Measurements from ENCODE around the gene KRTAP6-2.

Gene KRTAP6-2

GRCh38 chr21:30598802-30599201 lies at the start of gene KRTAP6-2:
KRTAP6-2 (minus strand) TSS chr21:30598902; CDS start chr21:30598874, 28 bp downstream.
- no peak for DNase-seq

DNA sequence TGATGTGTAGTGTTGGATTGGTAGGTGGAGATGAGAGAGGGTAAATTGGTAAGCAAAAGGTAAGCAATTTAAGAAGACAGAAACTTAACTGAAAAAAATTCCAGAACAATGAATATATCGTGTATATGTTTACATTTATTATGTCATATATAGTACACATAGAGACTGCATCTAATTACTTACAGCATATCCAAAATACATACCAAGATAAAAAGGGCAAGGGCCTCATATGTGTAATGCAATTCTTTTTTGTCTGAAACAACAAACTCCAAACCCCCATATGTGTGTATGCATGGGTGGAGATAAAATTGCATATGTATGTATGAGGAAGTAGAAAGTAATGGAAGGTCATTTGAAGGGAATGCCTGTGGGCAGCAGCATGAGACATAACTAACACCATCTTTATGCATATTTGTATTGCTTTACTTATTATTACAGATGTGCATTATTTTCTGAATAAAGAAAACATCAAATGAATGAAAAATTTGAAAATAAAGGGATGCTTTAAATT lies 48.3 kb upstream of the KRTAP6-2 start:
- no peak for DNase-seq

GRCh38 chr21:30642564-30642963 lies 43.9 kb upstream of the KRTAP6-2 start, which contains the start of gene KRTAP20-3:
KRTAP20-3 (plus strand) TSS chr21:30642864.
- no peak for DNase-seq

GRCh38 chr21:30638686-30639085 lies 40.0 kb upstream of the KRTAP6-2 start:
- DNase-seq = no peak

GRCh38 chr21:30634906-30635305 lies 36.2 kb upstream of the KRTAP6-2 start, which contains the start of gene KRTAP20-2:
KRTAP20-2 (plus strand) TSS chr21:30635206; CDS start chr21:30635264, 58 bp downstream.
- DNase-seq = no peak

- no peak for DNase-seq
Observed at GRCh38 chr21:30629200-30629599, 30.5 kb upstream of the KRTAP6-2 start.

GRCh38 chr21:30628109-30628508 lies 29.4 kb upstream of the KRTAP6-2 start:
- DNase-seq = no peak

DNA sequence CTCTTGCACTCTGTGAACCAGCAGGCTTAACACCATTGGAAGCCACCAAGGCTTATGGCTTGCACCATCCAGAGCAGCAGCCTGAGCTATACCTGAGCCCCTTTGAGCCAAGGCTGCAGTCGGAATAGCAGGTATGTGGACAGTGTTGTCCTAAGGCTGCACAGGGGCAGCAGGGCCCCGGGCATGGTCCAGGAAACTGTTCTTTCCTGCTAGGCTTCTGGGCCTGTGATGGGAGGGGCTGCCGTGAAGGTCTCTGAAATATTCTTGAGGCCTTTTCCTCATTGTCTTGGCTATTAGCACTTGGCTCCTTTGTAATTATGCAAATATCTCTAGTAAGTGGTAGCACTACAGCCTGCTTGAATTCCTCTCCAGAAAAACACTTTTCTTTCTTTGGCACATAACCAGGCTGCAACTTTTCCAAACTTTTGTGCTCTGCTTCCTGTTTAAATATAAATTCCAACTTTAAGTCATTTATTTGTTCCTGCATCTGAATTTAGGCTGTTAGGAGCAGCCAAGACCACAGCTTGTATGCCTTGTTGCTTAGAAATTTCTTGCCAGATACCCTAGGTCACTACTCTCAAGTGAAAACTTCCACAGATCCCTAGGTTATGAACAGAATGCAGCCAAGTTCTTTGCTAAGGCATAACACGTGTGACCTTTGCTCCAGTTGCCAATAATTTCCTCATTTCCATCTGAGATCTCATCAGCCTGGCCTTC lies 26.9 kb upstream of the KRTAP6-2 start:
- DNase-seq = no peak

GRCh38 chr21:30623362-30623761 lies 24.7 kb upstream of the KRTAP6-2 start:
- no peak for DNase-seq

DNA sequence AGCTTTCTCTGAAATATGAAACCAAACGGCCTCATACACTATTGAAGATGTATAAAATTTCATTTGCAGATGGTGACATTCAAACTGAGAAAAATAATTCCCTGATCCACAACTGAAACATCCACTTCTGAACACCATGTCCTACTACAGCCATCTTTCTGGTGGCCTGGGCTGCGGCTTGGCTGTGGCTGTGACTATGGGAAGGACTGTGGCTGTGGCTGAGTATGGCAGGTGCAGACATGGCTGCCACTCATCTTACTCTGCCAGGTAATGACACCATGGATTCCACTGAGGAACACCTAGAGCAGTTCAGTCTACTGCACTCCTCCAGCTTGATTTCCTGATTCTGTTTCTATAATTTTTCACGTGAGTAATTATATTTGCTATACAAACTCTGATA lies 21.8 kb upstream of the KRTAP6-2 start, which contains the start of gene KRTAP20-4:
Gene KRTAP20-4 (plus strand): TSS at position 106 of the 400 bp plus-strand sequence.
- no peak for DNase-seq

DNA sequence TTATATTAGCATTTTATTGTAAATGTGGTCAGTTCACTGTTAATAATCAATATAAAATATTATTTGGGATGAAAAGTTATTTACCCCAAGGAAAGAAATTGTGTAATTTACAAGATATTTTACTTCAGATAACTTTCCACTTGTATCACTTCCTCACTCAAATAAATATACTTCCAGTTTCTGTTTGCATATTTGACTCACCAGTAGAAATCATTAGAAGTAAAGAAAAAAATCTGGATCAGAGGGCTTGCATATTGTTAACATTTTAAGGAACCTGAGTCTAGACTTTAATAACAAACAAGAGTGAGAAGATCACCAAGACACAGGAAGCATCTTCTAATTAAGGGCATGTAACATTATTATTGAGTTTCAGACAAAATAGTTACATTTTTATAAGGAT lies 21.4 kb upstream of the KRTAP6-2 start:
- no peak for DNase-seq

DNA sequence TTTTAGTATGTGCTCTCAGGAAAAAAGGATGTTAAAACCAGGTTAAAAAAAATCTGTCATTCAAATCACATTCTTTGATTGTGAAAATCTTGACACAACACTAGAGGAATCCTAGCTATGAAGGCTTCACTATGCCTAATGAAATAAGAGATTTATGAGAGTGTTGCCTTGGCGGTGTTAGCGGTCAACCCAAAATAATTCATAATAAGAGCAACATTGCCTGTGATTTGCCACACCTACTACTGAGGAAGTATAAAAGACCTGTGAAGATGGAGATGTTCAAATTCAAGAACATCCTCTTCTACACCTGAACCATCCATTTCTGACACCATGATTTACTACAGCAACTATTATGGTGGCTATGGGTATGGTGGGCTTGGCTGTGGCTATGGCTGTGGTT lies 17.4 kb upstream of the KRTAP6-2 start, which contains the start of gene KRTAP20-1:
Gene KRTAP20-1 (plus strand): TSS at position 301 of the 400 bp plus-strand sequence. CDS start 30 bp downstream, at position 331.
- no peak for DNase-seq

DNA sequence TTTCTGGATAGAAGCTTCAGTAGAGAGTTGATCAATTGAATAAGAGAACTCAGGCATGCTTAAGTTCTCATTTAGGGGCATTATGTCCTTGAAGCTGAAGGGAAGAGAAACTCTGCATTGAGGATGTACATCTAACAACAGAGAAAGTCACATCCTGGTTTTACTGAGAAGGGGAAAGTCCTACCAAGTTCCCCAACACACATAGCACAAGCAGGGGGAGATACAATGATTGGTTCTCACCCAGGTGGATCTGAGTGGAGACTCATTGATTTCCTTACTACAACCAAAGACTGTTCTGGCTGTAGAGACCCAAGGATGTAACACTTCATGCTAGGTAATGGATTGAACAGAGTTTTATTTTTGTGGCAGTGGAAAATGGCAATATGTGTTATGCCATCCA lies 16.5 kb upstream of the KRTAP6-2 start:
- DNase-seq = no peak

- no peak for DNase-seq
Observed at GRCh38 chr21:30613836-30614235, 15.1 kb upstream of the KRTAP6-2 start, which contains the start of gene KRTAP6-1. KRTAP6-1 (minus strand) TSS chr21:30613930; CDS start chr21:30613904, 26 bp downstream.

- DNase-seq = no peak
Observed at GRCh38 chr21:30612132-30612531, 13.4 kb upstream of the KRTAP6-2 start.

GRCh38 chr21:30605968-30606367 lies 7.3 kb upstream of the KRTAP6-2 start:
- DNase-seq = no peak

DNA sequence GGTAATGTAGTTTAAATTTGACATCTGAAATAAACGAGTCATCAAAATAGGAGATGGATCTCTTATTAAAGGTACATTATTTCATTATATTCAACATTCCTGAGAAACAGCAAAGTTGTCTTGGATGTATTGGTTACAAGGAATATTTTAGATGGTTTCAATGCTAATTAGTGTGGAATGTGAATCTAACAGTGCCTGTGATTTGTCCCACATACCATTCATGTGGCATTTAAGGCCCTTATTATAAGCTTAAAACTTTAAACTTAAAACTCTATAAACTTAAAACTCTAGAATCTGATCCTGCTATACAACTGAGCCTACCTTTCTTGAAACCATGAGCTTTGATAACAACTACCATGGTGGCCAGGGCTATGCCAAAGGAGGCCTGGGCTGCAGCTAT lies 2.1 kb upstream of the KRTAP6-2 start, which contains the start of gene KRTAP22-1:
Gene KRTAP22-1 (plus strand): TSS at position 301 of the 400 bp plus-strand sequence.
- DNase-seq = no peak

DNA sequence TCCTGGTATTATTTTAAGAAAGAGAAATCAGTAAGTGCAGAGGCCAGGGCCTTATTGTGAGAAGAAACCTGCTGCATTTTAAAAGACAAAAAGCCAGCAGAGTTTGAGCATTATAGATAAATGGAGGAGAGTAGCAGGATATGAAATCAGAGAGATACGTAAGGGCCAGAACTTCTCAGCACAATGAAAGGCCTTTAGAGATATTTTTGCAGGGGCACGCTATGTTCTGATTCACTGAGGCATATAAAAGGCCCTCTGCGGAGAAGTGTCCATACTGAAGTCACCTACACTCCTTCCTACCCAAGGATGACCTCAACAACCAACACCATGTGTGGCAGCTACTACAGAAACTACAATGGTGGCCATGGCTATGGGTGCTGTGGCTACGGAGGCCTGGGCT lies 6.6 kb downstream of the KRTAP6-2 start, which contains the start of gene KRTAP6-3:
Gene KRTAP6-3 (plus strand): TSS at position 301 of the 400 bp plus-strand sequence. CDS start 6 bp downstream, at position 307.
- DNase-seq = no peak

- DNase-seq = no peak
Observed at GRCh38 chr21:30590297-30590696, 8.4 kb downstream of the KRTAP6-2 start, which contains the start of gene KRTAP22-2. KRTAP22-2 (minus strand) TSS chr21:30590397.

- DNase-seq = no peak
Observed at GRCh38 chr21:30582870-30583269, 15.8 kb downstream of the KRTAP6-2 start.

DNA sequence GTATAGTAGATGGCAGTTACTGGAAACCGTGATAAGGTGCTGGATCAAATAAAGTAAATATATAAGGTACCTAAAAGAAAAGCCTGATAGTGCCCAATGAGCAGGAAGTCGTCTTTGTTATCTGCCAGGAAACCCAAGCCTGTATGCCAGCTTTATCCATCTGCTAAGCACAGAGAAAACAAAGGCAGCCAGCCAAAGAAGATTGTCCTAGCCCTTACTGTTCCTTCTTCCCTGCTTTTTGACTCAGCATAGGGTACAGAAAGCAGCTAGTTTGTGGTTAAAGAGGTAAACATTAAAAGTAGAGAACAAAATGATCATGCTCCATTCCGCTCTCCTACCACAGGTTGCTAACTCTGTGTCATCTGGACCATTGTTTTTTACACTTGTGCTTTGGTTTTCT lies 18.6 kb downstream of the KRTAP6-2 start:
- DNase-seq = no peak

GRCh38 chr21:30579346-30579745 lies 19.4 kb downstream of the KRTAP6-2 start:
- no peak for DNase-seq

DNA sequence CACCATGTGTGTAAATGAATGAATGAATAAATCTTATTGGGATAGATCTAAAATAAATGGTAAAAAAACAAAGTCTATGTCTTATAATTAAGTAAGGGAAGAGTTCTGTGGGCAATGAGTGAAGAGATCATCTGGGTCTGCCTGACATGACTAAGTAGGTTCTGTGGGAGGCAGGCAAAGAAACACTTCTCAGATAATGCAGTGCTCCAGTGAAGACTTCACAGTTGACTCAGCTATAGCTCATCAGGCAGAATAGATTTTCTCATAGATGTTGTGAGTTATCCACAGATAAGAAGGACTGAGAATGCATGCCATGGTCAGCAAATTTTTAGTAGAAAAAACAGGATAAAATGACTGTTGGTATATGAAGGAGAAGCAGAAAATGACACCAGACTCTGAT lies 20.9 kb downstream of the KRTAP6-2 start:
- no peak for DNase-seq

DNA sequence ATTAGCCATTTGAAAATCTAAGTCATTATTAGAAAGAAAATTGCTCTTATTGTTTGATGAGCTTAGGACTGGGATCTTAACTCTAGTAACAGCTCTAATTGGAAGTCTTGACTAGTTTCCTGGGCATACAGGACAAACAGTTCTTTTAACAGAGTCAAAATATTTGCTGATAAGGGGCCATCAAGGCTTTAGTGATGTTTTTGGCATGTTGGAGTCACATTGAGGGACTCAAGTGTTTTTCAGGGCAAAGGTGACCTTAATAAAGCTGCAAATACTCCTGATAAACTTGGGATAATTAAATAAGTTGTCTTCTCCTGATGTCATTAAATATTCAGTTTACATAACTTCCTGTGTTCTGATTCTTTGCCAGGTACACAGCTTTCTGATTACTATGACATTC lies 31.1 kb downstream of the KRTAP6-2 start:
- DNase-seq = no peak

All from SHP77 treated with DMSO at 0.1 percent for 48 hours (cell line).